Neural progenitor cell (in vitro differentiated cells): ENCODE measurements around the gene TXN.

Source experiments
- CTCF ChIP-seq: fragments of 200-600 bp; sonication (generic); IDR thresholded peaks from 2 replicates; pipeline ENCODE4 v1.5.1; 2017; ENCODE audit warnings: antibody characterized with exemption, mild to moderate bottlenecking
- EZH2 ChIP-seq: fragments of 200-600 bp; sonication (generic); IDR thresholded peaks from 2 replicates; pipeline ENCODE4 v1.6.1; 2017; ENCODE audit warnings: antibody characterized with exemption, mild to moderate bottlenecking, moderate library complexity
- EZH2phosphoT487 ChIP-seq: fragments of 200-600 bp; sonication (generic); IDR thresholded peaks from 2 replicates; pipeline ENCODE4 v1.6.1; 2017; ENCODE audit warnings: antibody characterized with exemption

- no peak for TF ChIP-seq CTCF
- no peak for TF ChIP-seq EZH2phosphoT487
- no peak for TF ChIP-seq EZH2
Observed at GRCh38 chr9:110290001-110290400, 33.7 kb upstream of the TXN start.
